ENCODE results near the gene NAV3. TPM values are rescaled to one million over a fixed set of nuclear protein-coding genes. Genes with fewer than 3 reads are reported as not detected.

NAV3 gene
- total RNA-seq, 4 donors from 2014 or later: 32.0 to 60.5 (median 35.8) TPM

DNA sequence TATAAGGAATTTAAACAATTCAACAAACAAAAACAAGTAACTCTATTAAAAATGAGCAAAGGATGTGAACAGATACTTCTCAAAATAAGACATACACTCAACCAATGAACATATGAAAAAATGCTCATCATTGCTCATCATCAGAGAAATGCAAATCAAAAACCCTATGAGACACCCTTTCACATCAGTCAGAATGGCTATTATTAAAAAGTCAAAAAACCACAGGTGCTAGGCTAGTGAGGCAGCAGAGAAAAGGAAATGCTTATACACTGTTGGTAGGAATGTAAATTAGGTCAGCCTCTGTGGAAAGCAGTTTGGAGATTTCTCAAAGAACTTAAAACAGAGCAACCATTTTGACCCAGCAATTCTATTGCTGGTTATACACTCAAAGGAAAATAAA, 52.0 kb downstream of the NAV3 start:
- no peak for DNase-seq (ENCODE audit: low spot score in 2 of 2)
- Histone ChIP-seq H3K36me3 (no peaks in the 10 kb centered on the region), H3K27ac (no peak overlapping the region)

DNA sequence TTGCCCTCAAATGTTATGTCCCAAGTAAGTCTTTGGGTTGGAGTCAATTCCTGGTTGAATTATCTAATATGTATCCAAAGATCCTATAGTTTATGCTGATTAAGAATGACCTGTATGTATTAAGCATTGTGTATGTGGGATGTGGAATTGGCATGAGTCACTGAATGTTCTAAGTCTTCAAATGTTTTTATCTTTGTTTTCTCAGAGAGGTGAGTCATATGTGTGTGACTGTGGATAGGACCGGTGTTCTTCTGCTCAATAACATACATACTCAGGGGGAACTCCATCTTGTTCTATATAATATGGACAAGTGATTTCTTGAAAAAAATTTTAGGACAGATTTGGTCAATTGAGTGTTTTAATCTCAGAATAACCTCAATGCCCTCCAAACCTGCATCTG, 57.9 kb downstream of the NAV3 start:
- no peak for TF ChIP-seq POLR2A (IDR thresholded peaks at IDR 0.05)
- no peak for TF ChIP-seq EP300 (IDR thresholded peaks at IDR 0.05)
- TF ChIP-seq, protein P1, sequence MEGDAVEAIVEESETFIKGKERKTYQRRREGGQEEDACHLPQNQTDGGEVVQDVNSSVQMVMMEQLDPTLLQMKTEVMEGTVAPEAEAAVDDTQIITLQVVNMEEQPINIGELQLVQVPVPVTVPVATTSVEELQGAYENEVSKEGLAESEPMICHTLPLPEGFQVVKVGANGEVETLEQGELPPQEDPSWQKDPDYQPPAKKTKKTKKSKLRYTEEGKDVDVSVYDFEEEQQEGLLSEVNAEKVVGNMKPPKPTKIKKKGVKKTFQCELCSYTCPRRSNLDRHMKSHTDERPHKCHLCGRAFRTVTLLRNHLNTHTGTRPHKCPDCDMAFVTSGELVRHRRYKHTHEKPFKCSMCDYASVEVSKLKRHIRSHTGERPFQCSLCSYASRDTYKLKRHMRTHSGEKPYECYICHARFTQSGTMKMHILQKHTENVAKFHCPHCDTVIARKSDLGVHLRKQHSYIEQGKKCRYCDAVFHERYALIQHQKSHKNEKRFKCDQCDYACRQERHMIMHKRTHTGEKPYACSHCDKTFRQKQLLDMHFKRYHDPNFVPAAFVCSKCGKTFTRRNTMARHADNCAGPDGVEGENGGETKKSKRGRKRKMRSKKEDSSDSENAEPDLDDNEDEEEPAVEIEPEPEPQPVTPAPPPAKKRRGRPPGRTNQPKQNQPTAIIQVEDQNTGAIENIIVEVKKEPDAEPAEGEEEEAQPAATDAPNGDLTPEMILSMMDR (IDR thresholded peaks at IDR 0.05): no peak
- DNase-seq (ENCODE audit: low spot score in 2 of 2): no peak
- no peak overlapping the region for H3K4me3 ChIP-seq
- no peaks in the 10 kb centered on the region for H3K36me3 ChIP-seq
- no peaks in the 10 kb centered on the region for H3K4me1 ChIP-seq
- 66 to 81% methylated on average over 1 of the region's 1 CpG for WGBS, 2 donors
- no peaks in the 10 kb centered on the region for H3K27me3 ChIP-seq
- no peak overlapping the region for H3K27ac ChIP-seq
- H3K9me3 ChIP-seq: no peaks in the 10 kb centered on the region

More for the DNA sequence above, 52.0 kb downstream of the NAV3 start:
- TF ChIP-seq, protein P1 (IDR thresholded peaks at IDR 0.05): no peak
- TF ChIP-seq POLR2A (IDR thresholded peaks at IDR 0.05) (no peak), EP300 (IDR thresholded peaks at IDR 0.05) (no peak)
- Histone ChIP-seq H3K9me3 (no peaks in the 10 kb centered on the region), H3K4me1 (no peaks in the 10 kb centered on the region), H3K27me3 (no peaks in the 10 kb centered on the region), H3K4me3 (no peak overlapping the region)

DNA sequence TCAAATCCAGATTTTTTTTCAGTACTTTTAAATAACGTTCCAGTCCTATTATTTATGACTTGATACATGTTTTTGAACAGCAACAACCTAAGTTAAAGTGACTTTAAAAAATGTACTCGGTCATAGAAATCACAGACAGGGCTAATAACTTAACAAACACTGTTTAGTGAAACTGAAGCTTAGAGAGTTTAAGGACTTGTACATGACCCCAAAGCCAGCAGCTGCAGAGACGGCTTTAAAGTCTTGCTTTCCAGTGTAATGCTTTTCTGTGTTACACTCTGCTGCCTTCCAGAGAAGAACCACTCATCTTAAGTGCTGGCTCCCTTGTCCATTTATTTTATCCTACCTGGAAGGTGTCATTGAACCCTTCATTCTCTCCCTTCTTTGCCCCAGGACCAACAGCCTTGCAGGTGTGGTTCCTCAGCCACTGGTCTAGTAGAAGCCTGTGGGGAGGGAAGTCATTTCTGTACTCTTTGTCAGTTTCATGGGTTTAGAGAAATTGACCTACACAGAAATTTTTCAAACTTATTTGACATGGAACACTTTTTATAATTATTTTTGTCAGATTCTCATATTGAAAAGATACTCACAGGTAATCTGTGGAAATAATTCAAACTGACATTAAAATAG, 60.9 kb downstream of the NAV3 start:
- WGBS, 2 donors: 68 to 75% methylated on average over 3 of the region's 3 CpGs
- H3K9me3 ChIP-seq: no peaks in the 10 kb centered on the region
- DNase-seq (ENCODE audit: low spot score in 2 of 2): no peak
- H3K4me1 ChIP-seq: no peaks in the 10 kb centered on the region
- H3K36me3 ChIP-seq: no peaks in the 10 kb centered on the region
- no peaks in the 10 kb centered on the region for H3K27me3 ChIP-seq
- no peak overlapping the region for H3K27ac ChIP-seq
- TF ChIP-seq EP300 (IDR thresholded peaks at IDR 0.05) (no peak), POLR2A (IDR thresholded peaks at IDR 0.05) (no peak)
- TF ChIP-seq, protein P1 (IDR thresholded peaks at IDR 0.05): no peak
- H3K4me3 ChIP-seq: no peak overlapping the region

DNA sequence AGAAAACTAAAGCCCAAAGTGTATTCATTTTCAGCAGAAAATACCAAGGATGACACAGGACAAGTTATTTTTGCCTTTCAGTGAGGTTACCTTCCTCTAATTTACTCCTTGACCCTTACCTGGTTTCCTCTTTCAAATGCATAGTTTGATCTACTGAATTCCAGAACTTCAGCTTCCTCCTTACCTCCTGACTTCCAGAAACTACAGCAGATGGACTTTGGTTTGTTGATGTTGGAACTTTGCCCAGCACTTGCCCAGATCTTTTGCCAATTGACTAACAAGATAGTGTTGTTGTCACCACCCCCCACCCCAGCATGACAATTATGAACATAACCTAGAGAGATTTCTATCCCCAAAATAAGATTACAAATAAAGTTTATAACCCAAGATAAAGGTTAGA, 63.2 kb downstream of the NAV3 start:
- Histone ChIP-seq H3K27me3 (no peaks in the 10 kb centered on the region), H3K36me3 (no peaks in the 10 kb centered on the region), H3K9me3 (no peaks in the 10 kb centered on the region), H3K27ac (no peak overlapping the region), H3K4me1 (no peaks in the 10 kb centered on the region), H3K4me3 (no peak overlapping the region)
- DNase-seq (ENCODE audit: low spot score in 2 of 2): no peak
- TF ChIP-seq POLR2A (IDR thresholded peaks at IDR 0.05) (no peak), EP300 (IDR thresholded peaks at IDR 0.05) (no peak)
- TF ChIP-seq, protein P1 (IDR thresholded peaks at IDR 0.05): no peak

DNA sequence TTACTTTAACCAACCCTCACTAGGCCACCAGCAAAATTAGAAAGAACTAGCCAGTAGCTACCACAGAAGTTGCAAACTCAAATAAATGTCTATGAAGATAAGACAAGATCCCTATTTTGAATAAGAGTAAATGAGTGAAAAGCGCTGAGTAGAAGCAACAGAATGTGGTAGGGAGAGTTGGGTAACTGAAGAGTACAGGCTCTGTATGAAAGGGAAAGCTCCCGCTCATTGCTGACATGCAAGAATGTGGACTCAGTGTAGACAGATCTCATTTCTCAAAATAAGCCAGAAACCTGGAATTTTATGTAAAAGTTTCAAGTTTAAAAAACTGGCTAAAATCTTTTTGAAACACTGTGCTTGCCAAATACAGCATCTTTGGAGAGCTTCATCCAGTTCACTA, 63.9 kb downstream of the NAV3 start:
- Histone ChIP-seq H3K27ac (no peak overlapping the region), H3K4me3 (no peak overlapping the region), H3K27me3 (no peaks in the 10 kb centered on the region), H3K4me1 (no peaks in the 10 kb centered on the region), H3K9me3 (no peaks in the 10 kb centered on the region), H3K36me3 (no peaks in the 10 kb centered on the region)
- DNase-seq (ENCODE audit: low spot score in 2 of 2): no peak
- 88 to 89% methylated on average over 2 of the region's 2 CpGs for WGBS, 2 donors
- TF ChIP-seq POLR2A (IDR thresholded peaks at IDR 0.05): no peak
- TF ChIP-seq, protein P1 (IDR thresholded peaks at IDR 0.05): no peak
- no peak for TF ChIP-seq EP300 (IDR thresholded peaks at IDR 0.05)
